NCI-H345 treated with DMSO at 0.1 percent for 48 hours (cell line): ENCODE measurements around the gene TAGLN.
"Not testable (repeated sequence)": the region's sequence is repeated elsewhere in the genome, so short reads cannot be mapped to it uniquely, and the experiment has no call there.

ENCODE experiments used
- DNase-seq: peaks from one replicate; lab custom pipeline; 2025; ENCODE audit not compliant: unreplicated experiment; lab: John Stamatoyannopoulos, UW

TAGLN gene

GRCh38 chr11:117180661-117181585 is 18.2 kb upstream of the TAGLN start:
- no peak for DNase-seq

DNA sequence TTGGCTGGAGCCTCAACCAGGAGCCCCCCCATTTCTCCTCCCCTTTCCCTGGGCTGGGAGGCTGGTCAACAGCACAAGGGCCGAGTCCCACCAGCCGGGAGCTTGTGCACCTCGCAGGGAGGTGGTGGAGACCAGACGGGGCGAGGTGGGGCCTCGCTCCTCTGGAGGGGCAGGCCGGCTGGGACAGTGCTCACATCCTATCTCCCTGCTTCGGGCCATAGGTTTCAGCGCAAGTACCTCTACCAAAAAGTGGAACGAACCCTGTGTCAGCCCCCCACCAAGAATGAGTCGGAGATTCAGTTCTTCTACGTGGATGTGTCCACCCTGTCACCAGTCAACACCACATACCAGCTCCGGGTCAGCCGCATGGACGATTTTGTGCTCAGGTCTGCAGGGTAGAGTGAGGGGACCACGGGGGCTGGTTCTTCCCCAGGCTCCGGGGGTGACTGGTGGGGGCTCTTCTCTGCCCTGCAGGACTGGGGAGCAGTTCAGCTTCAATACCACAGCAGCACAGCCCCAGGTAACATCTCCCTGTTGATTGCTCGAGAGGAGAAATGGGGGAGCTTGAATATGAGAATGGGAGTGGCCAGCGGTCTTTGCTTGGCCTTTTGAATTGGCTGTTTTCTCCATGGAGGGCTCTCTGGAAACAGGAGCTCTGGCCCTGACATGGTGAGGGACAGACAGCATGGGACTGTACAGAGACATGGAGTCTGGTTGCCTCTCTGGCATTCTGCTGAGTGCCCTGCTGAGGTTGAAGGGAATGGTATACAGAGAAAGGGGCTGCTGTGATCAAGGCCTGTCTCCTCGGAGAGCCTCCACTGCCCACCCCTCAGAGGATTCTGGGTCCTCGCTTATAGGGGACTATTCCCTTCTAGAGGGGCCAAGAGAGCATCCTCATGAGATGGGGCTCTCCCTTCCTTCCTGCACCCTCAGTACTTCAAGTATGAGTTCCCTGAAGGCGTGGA is 17.3 kb upstream of the TAGLN start:
- no peak for DNase-seq

GRCh38 chr11:117182551-117182935 is 16.6 kb upstream of the TAGLN start:
- no peak for DNase-seq

DNA sequence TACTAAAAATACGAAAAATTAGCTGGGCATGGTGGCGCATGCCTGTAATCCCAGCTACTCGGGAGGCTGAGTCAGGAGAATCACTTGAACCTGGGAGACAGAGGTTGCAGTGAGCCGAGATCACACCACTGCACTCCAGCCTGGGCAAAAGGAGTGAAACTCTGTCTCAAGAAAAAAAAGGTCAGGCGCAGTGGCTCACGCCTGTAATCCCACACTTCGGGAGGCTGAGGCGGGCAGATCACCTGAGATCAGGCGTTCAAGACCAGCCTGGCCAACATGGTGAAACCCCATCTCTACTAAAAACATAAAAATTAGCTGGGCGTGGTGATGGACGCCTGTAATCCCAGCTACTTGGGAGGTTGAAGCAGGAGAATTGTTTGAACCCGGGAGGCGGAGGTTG is 16.0 kb upstream of the TAGLN start:
- DNase-seq, result not testable (repeated sequence)

DNA sequence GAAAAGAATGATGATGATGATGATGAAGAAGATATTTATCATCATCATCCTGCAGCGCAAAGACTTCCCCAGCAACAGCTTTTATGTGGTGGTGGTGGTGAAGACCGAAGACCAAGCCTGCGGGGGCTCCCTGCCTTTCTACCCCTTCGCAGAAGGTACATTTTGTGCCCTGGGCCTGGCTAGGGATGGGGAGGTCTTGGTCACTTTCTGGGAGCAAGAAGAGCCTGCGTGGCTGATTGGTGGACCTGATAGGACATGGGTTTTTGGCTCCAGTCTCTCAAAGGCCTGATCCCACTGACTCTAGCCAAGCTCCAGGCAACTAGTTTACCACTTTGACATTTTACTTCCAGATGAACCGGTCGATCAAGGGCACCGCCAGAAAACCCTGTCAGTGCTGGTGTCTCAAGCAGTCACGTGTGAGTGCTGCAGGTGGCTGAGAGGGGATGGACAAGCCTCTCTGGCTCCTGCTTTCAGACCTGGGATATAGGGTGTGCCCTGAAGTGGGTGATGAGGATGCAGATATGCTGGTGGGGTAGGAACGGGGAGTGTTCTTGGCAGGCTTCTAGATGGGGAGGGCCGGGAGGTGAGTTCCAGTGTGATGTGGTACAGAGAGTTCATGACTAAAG is 15.3 kb upstream of the TAGLN start:
- no peak for DNase-seq

DNA sequence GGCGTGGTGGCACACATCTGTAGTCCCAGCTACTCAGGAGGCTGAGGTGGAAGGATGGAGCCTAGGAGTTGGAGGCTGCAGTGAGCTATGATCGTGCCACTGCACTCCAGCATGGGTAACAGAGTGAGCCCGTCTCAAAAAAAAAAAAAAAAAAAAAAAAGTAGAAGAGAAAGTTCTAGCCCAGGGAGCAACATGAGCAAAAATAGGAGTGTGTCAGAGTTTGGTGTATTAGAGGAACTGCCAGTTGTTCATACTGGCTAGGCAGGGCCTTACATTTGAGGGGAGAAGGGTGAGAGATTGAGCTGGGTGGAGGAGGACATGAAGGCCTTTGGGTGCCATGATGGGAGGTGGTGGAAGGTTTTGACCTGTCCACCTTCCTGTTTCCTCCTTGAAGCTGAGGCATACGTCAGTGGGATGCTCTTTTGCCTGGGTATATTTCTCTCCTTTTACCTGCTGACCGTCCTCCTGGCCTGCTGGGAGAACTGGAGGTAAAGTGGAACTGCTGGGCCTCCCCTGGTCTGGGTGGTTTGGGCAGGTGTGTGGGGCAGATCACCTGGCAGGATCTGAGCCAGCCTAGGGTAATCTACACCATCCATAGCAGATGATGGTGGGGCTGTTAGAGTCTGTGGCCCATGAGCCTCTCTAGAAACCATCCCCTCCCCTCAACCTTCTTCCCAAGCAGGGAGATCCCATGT is 13.3 kb upstream of the TAGLN start:
- DNase-seq, result no peak

- DNase-seq, result no peak
These were observed 12.8 kb upstream of the TAGLN start for GRCh38 chr11:117186431-117186761.

DNA sequence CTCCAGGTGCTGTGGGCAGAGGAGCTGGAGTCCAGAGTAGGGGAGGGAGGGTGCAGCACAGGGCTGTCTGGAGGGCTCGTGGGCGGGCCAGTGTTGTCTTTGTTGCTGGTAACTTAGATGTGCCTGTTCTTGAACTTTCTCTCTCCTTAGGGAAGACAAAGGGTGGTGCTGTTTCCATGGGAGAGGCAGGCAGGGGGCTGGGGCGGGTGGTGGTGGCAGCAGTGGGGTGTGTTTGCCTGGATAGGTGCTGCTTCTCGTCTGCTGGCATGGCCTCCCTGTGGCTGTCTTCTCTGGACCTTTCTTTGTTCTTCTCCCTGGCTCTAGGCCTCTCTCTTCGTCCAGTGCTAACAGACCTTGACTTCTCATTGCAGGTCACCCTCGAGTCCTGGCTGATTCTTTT is 12.2 kb upstream of the TAGLN start:
- DNase-seq, result no peak

DNA sequence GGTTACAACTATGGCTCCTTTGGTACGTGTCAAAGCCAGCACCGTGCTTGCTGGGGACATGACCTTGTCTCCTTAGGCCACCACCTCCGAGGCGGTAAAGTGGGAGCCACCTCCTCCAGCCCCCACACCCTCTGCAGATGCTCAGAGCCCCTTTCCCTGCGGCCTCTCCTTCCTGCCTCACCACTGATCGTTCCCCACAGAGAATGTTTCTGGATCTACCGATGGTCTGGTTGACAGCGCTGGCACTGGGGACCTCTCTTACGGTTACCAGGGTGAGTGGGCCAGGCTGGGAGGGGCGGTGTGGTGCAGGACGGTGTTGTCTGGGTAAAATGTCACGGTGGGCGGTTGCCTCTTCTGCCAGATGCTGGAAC is 11.8 kb upstream of the TAGLN start:
- no peak for DNase-seq

DNA sequence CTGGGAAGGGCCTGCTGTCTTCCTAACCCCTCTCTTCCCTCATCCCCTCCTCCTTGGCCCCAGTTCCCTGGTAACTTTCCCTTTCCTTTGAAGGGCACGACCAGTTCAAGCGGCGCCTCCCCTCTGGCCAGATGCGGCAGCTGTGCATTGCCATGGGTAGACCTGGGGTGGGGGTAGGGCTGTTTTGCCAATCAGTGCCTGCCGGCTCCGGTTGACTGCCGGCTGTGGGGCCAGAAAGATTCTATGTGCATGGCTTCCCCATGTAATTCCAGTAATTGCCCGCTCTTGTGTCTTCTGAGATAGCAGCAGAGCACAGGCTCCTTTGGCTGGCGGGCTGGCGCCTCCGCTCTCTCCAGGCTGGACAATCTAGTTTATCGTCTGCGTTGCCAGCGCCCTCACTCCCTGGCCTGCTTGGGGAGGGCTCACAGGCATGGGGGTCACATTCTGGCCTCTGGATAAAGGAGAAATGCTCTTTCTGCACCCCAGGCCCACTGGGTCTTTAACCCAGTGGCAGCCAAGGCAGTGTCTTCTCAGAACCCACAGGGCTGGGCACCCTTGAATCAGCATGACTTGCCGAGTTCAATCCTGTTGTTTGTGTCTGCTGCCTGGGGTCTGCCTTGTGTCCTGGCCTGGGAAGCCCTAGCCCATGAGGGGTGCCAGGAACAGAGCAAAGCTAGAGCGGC is 11.2 kb upstream of the TAGLN start:
- DNase-seq, result no peak

- DNase-seq, result no peak
These were observed 10.5 kb upstream of the TAGLN start for GRCh38 chr11:117188620-117189081.

- DNase-seq, result no peak
These were observed 9.8 kb upstream of the TAGLN start for GRCh38 chr11:117189191-117189940.

DNA sequence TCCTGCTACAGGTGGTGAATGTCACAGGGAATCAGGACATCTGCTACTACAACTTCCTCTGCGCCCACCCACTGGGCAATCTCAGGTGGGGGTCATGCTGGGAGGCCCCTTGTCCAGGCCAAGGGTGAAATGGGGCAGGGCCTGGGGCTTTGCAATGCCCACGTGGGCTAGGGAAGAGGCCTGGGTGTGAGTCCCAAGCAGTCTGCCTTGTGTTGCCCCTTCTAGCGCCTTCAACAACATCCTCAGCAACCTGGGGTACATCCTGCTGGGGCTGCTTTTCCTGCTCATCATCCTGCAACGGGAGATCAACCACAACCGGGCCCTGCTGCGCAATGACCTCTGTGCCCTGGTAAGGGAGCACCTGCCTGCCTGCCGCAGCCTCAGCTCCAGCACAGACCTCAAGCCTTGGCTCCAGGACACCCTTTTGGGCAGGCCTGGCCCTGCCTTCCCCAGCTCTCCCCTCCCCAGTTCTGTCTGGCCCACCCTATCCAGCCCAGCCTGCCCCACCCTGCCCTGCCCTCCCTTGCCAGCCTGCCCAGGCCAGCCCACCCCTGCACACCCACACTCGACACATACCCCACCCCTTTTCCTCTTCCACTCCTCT is 9.1 kb upstream of the TAGLN start:
- no peak for DNase-seq

DNA sequence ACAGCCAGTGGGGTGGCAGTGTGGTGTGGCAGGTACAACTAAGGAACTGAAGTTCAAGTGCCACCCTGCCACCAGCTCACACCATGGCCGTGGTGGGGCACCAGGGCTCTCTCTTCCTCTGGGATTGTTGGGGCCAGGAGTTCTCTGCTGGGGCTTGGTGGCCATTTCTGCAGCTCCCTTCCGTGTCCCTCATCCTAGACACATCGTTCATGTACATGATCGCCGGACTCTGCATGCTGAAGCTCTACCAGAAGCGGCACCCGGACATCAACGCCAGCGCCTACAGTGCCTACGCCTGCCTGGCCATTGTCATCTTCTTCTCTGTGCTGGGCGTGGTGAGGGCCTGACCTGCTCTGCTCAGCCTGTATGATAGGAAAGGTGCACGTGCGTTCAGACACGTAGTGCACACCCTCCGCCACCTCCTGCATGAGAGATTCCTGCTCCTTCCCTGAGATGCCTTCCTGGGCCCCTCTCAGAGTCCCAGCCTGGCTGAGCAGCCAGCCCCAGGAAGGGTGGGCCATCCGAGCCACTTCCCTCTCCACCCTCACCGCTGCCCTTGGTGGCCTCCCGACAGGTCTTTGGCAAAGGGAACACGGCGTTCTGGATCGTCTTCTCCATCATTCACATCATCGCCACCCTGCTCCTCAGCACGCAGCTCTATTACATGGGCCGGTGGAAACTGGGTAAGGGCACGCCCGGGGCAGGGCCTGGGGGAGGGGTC is 7.3 kb upstream of the TAGLN start:
- DNase-seq, result no peak

DNA sequence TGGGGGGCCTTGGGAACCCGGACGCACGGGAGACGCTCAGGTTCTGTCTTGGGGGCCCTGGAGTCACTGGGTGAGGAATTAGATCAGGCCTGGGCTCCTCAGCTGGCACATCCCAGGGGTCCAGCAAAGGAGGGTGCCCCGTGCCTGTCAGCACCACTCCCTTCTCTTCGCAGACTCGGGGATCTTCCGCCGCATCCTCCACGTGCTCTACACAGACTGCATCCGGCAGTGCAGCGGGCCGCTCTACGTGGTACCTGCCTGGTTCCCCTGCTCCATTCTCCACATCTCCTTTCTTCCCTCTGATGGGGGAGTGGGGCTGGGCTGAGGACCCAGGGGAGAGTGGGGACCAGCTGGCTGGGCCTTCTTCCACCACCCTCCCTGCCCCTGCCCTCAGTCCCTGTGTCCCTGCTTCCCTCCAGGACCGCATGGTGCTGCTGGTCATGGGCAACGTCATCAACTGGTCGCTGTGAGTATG is 6.7 kb upstream of the TAGLN start:
- DNase-seq, result no peak

GRCh38 chr11:117193130-117194020 is 5.8 kb upstream of the TAGLN start:
- DNase-seq, result no peak

GRCh38 chr11:117194267-117194666 is 4.9 kb upstream of the TAGLN start:
- DNase-seq, result no peak
